PC-9 (cell line): ENCODE results near the gene NUP54. TPM values are rescaled to one million over a fixed set of nuclear protein-coding genes. Genes with fewer than 3 reads are reported as not detected.

Source experiments
- BruUV-seq: library from RNA; stranded (reverse); fragments of 400-500 nt; replicated peaks from 2 replicates; lab custom pipeline; 2021; lab: Mats Ljungman, UMichigan
- CTCF ChIA-PET: fragments of 300-600 bp; sonication (Branson Sonifier 250); formaldehyde crosslinking; loops from one replicate; lab custom pipeline; 2022; ENCODE audit warnings: antibody characterized with exemption; lab: Charles Lee
- POLR2A ChIA-PET: fragments of 300-600 bp; sonication (Branson Sonifier 250); formaldehyde crosslinking; loops from one replicate; lab custom pipeline; 2022; ENCODE audit warnings: antibody characterized with exemption; ENCODE audit not compliant: unreplicated experiment; lab: Charles Lee
- DNase-seq, 2 experiments: peaks; one replicate each; pipeline versions ENCODE4 v3.0.0 to v3.0.0-alpha.2; 2015 to 2022; ENCODE audit warnings: mixed read lengths in 1 of 2
- H2AFZ ChIP-seq: fragments of 200-600 bp; sonication (generic); 2 replicates; pipeline ENCODE4 v1.8.1; 2017; ENCODE audit warnings: antibody characterized with exemption
- H3F3A ChIP-seq: fragments of 200-600 bp; sonication (generic); 2 replicates; pipeline ENCODE4 v1.8.1; 2017; ENCODE audit warnings: antibody characterized with exemption, mild to moderate bottlenecking, low read depth; ENCODE audit not compliant: insufficient read depth
- H3K27ac ChIP-seq: fragments of 200-600 bp; sonication (generic); 2 replicates; pipeline ENCODE4 v1.6.1; 2016; ENCODE audit warnings: mixed run types
- H3K27me3 ChIP-seq: fragments of 200-600 bp; sonication (generic); 2 replicates; pipeline ENCODE4 v1.6.1; 2016; ENCODE audit warnings: low read depth, mixed run types; ENCODE audit not compliant: insufficient read depth
- H3K36me3 ChIP-seq: fragments of 200-600 bp; sonication (generic); 2 replicates; pipeline ENCODE4 v1.6.1; 2016; ENCODE audit warnings: low read depth, mixed run types
- H3K4me1 ChIP-seq: fragments of 200-600 bp; sonication (generic); replicated peaks from 2 replicates; pipeline ENCODE4 v1.6.1; 2016; ENCODE audit warnings: mixed run types; ENCODE audit not compliant: insufficient read depth
- H3K4me2 ChIP-seq: fragments of 200-600 bp; sonication (generic); 2 replicates; pipeline ENCODE4 v1.6.1; 2017; ENCODE audit warnings: mixed run types
- H3K4me3 ChIP-seq: fragments of 200-600 bp; sonication (generic); 2 replicates; pipeline ENCODE4 v1.6.1; 2016; ENCODE audit warnings: mixed run types
- H3K79me2 ChIP-seq: fragments of 200-600 bp; sonication (generic); 2 replicates; pipeline ENCODE4 v1.6.1; 2017; ENCODE audit warnings: low read depth, mixed run types
- H3K9me2 ChIP-seq: fragments of 200-600 bp; sonication (generic); 2 replicates; pipeline ENCODE4 v1.8.1; 2017; ENCODE audit warnings: mild to moderate bottlenecking; ENCODE audit not compliant: insufficient read depth
- H3K9me3 ChIP-seq: fragments of 200-600 bp; sonication (generic); 2 replicates; pipeline ENCODE4 v1.8.1; 2016; ENCODE audit warnings: low read depth; ENCODE audit not compliant: insufficient read depth
- H4K20me1 ChIP-seq: fragments of 200-600 bp; sonication (generic); 2 replicates; pipeline ENCODE4 v1.8.1; 2017; ENCODE audit not compliant: insufficient read depth
- CTCF ChIP-seq: fragments of 200-600 bp; sonication (generic); conservative IDR thresholded peaks from 2 replicates; pipeline ENCODE4 v1.6.1; 2017; ENCODE audit warnings: mixed run types, antibody characterized with exemption, mild to moderate bottlenecking, moderate library complexity
- EZH2 ChIP-seq: fragments of 200-600 bp; sonication (generic); IDR thresholded peaks from 2 replicates; pipeline ENCODE4 v1.8.0; 2017; ENCODE audit warnings: antibody characterized with exemption, low read depth
- intact Hi-C: fragments of 100-400 bp; cut with micrococcal nuclease; formaldehyde crosslinking; loops from one replicate; pipeline ENCODE4 v1.10.0; 2022; ENCODE audit not compliant: unreplicated experiment
- total RNA-seq: library from RNA; stranded (reverse); gene quantifications from 2 replicates; pipeline ENCODE4 v1.2.3, GENCODE V29; 2021

The NUP54 gene
- total RNA-seq, 1 experiment from 2014 or later, result 30.9 TPM

GRCh38 chr4:76074468-76074867, 73.7 kb downstream of the NUP54 start, which contains the start of gene ART3:
Gene ART3 (plus strand): TSS chr4:76074709. CDS start chr4:76075890, 1,181 bp downstream.
- intact Hi-C loops, result no loop called here
- Histone ChIP-seq H2AFZ (no peak within 1 kb of the TSS), H3K36me3 (no peaks in the 10 kb centered on the region), H3K9me3 (no peaks in the 10 kb centered on the region), H3K9me2 (no peaks in the 10 kb centered on the region), H3K4me2 (no peak within 1 kb of the TSS), H3K27me3 (no peaks in the 10 kb centered on the region), H3K4me3 (no peak within 1 kb of the TSS), H3K4me1 (no peaks in the 10 kb centered on the region), H3K79me2 (no peaks in the 10 kb centered on the region), H4K20me1 (no peaks in the 10 kb centered on the region), H3K27ac (no peak within 1 kb of the TSS), H3F3A (no peaks in the 10 kb centered on the region)
- DNase-seq, result no peak
- no TSS peak for BruUV-seq
- TF ChIP-seq CTCF (no peak), EZH2 (no peak)
- POLR2A ChIA-PET, result no interaction called here
- CTCF ChIA-PET, result no interaction called here

GRCh38 chr4:76072760-76073159, 75.4 kb downstream of the NUP54 start:
- no peaks in the 10 kb centered on the region for H3K27me3 ChIP-seq
- ChIA-PET POLR2A (no interaction called here), CTCF (no interaction called here)
- intact Hi-C loops, result no loop called here
- H4K20me1 ChIP-seq, result no peaks in the 10 kb centered on the region
- BruUV-seq, result no TSS peak
- no peaks in the 10 kb centered on the region for H3F3A ChIP-seq
- no peaks in the 10 kb centered on the region for H3K36me3 ChIP-seq
- no peak overlapping the region for H2AFZ ChIP-seq
- no peaks in the 10 kb centered on the region for H3K4me1 ChIP-seq
- no peaks in the 10 kb centered on the region for H3K9me3 ChIP-seq
- no peak overlapping the region for H3K27ac ChIP-seq
- no peak overlapping the region for H3K4me2 ChIP-seq
- H3K4me3 ChIP-seq, result no peak overlapping the region
- DNase-seq, result no peak
- H3K79me2 ChIP-seq, result no peaks in the 10 kb centered on the region
- H3K9me2 ChIP-seq, result no peaks in the 10 kb centered on the region
- no peak for TF ChIP-seq EZH2
- no peak for TF ChIP-seq CTCF

GRCh38 chr4:76067652-76068286, 80.4 kb downstream of the NUP54 start:
- no peak overlapping the region for H3K27ac ChIP-seq
- intact Hi-C loops, result loop anchor here (1.0 to 5.0 kb wide), 3 partner anchors 71 to 170 kb away; no protein-coding TSS in a partner anchor
- no peaks in the 10 kb centered on the region for H3K9me3 ChIP-seq
- peak; percentile 80 for TF ChIP-seq CTCF
- TF ChIP-seq EZH2, result no peak
- no peaks in the 10 kb centered on the region for H3K9me2 ChIP-seq
- H3F3A ChIP-seq, result no peaks in the 10 kb centered on the region
- no TSS peak for BruUV-seq
- no peaks in the 10 kb centered on the region for H3K27me3 ChIP-seq
- no peak overlapping the region for H3K4me3 ChIP-seq
- no peaks in the 10 kb centered on the region for H4K20me1 ChIP-seq
- no peaks in the 10 kb centered on the region for H3K36me3 ChIP-seq
- peak; percentile 40 to 44 for DNase-seq
- ChIA-PET CTCF (no interaction called here), POLR2A (no interaction called here)
- no peak overlapping the region for H2AFZ ChIP-seq
- H3K4me2 ChIP-seq, result no peak overlapping the region
- H3K4me1 ChIP-seq, result no peaks in the 10 kb centered on the region
- H3K79me2 ChIP-seq, result no peaks in the 10 kb centered on the region
